Measurements from ENCODE around the gene RASGRF2.

DNA sequence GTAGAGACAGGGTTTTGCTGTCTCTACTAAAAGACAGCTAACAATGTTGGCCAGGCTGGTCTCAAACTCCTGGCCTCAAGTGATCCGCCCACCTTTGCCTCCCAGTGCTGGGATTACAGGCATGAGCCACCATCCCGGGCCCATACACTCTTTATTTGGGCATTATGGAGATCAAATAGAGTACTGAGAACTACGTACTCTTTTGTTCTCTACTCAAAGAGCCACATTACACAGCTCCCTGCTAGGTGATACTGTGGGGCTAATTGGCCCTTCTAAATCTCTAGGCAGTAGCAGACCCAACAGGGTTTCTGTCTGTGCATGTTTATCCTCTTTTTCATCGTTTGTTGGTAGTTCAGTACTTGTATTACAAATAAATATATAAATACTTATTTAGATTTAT, 289.1 kb downstream of the RASGRF2 start:
- TF ChIP-seq POLR2AphosphoS5 (IDR thresholded peaks at IDR 0.05; ENCODE audit: borderline replicate concordance, low read depth, low read length) (no peak), EZH2 (IDR thresholded peaks at IDR 0.05) (no peak), FOXP2 (optimal IDR thresholded peaks at IDR 0.05; ENCODE audit: control extremely low read depth, extremely low read length, insufficient read depth) (no peak)
